Cardiac muscle cell (in vitro differentiated cells and primary cell): ENCODE measurements around the gene AOPEP. TPM values are rescaled to one million over a fixed set of nuclear protein-coding genes. Genes with fewer than 3 reads are reported as not detected.

Experiments
- DNase-seq, 2 donors: peaks; one replicate each; pipeline versions ENCODE4 v3.0.0 to v3.0.0-alpha.2; 2010 to 2017; ENCODE audit warnings: low read depth in 1 of 2, low spot score in 1 of 2
- H3K27ac ChIP-seq: fragments of 200-600 bp; sonication (generic); 2 replicates; pipeline ENCODE4 v1.5.1; 2016
- H3K27me3 ChIP-seq: fragments of 200-600 bp; sonication (generic); 2 replicates; pipeline ENCODE4 v1.6.0; 2016; ENCODE audit warnings: control low read depth
- H3K36me3 ChIP-seq: fragments of 200-600 bp; sonication (generic); 2 replicates; pipeline ENCODE4 v1.5.1; 2016; ENCODE audit warnings: control low read depth
- H3K4me1 ChIP-seq: fragments of 200-600 bp; sonication (generic); 2 replicates; pipeline ENCODE4 v1.8.1; 2017; ENCODE audit warnings: low read depth, mild to moderate bottlenecking, mixed run types
- H3K4me3 ChIP-seq: fragments of 200-600 bp; sonication (generic); 2 replicates; pipeline ENCODE4 v1.5.1; 2016; ENCODE audit warnings: mild to moderate bottlenecking
- H3K9me3 ChIP-seq: fragments of 200-600 bp; sonication (generic); 2 replicates; pipeline ENCODE4 v1.5.1; 2017; ENCODE audit warnings: low read depth, mild to moderate bottlenecking, control low read depth
- CTCF ChIP-seq: IDR thresholded peaks from 2 replicates; pipeline ENCODE4 v1.5.1; 2012; ENCODE audit warnings: low read depth, mild to moderate bottlenecking, low read length
- polyA plus RNA-seq: library from polyadenylated mRNA; unstranded; fragments of >200 nt; fragmentation: Nextera tagmentation; extraction: Ambion mirVana; gene quantifications from 2 replicates; pipeline ENCODE4 v1.2.1, GENCODE V29; 2016
- total RNA-seq: library from RNA; depleted of rRNA; stranded (reverse); fragments of >200 nt; gene quantifications from 2 replicates; pipeline ENCODE4 v1.2.3, GENCODE V29; 2016

Gene AOPEP
- total and polyA plus RNA-seq, 2 experiments from 2014 or later = 46.8 to 88.7 TPM

GRCh38 chr9:94912700-94913249 is 186.3 kb downstream of the AOPEP start:
- Histone ChIP-seq H3K27me3 (no peaks in the 10 kb centered on the region), H3K4me3 (no peak overlapping the region), H3K4me1 (peaks cover 60% of the 10 kb centered on the region), H3K36me3 (no peaks in the 10 kb centered on the region), H3K9me3 (no peaks in the 10 kb centered on the region), H3K27ac (peak overlapping the region; percentile 94)
- TF ChIP-seq CTCF = no peak
- DNase-seq = peak in 1 of 2 donors; percentile 77

- Histone ChIP-seq H3K4me3 (no peak overlapping the region), H3K4me1 (peaks cover 53% of the 10 kb centered on the region), H3K9me3 (no peaks in the 10 kb centered on the region), H3K36me3 (no peaks in the 10 kb centered on the region), H3K27ac (peak overlapping the region; percentile 94), H3K27me3 (no peaks in the 10 kb centered on the region)
- DNase-seq = no peak
- no peak for TF ChIP-seq CTCF
Measured at GRCh38 chr9:94913550-94913949, 187.1 kb downstream of the AOPEP start.

GRCh38 chr9:94915476-94916450 is 189.3 kb downstream of the AOPEP start:
- Histone ChIP-seq H3K4me3 (no peak overlapping the region), H3K27ac (no peak overlapping the region), H3K4me1 (peaks cover 64% of the 10 kb centered on the region), H3K36me3 (no peaks in the 10 kb centered on the region), H3K27me3 (no peaks in the 10 kb centered on the region), H3K9me3 (no peaks in the 10 kb centered on the region)
- TF ChIP-seq CTCF = no peak
- no peak for DNase-seq

- H3K9me3 ChIP-seq = no peaks in the 10 kb centered on the region
- H3K27me3 ChIP-seq = no peaks in the 10 kb centered on the region
- no peak for DNase-seq
- no peak overlapping the region for H3K4me3 ChIP-seq
- no peak overlapping the region for H3K27ac ChIP-seq
- H3K36me3 ChIP-seq = no peaks in the 10 kb centered on the region
- no peak for TF ChIP-seq CTCF
- peaks cover 64% of the 10 kb centered on the region for H3K4me1 ChIP-seq
Measured at GRCh38 chr9:94916956-94917355, 190.5 kb downstream of the AOPEP start.

GRCh38 chr9:94918038-94918753 is 191.7 kb downstream of the AOPEP start:
- no peaks in the 10 kb centered on the region for H3K36me3 ChIP-seq
- H3K9me3 ChIP-seq = no peaks in the 10 kb centered on the region
- H3K27me3 ChIP-seq = no peaks in the 10 kb centered on the region
- DNase-seq = no peak
- H3K4me1 ChIP-seq = peaks cover 64% of the 10 kb centered on the region
- no peak for TF ChIP-seq CTCF
- no peak overlapping the region for H3K27ac ChIP-seq
- H3K4me3 ChIP-seq = no peak overlapping the region
